DOHH2 (cell line): ENCODE measurements around the gene SMAD3.

Experiments used
- EZH2phosphoT487 ChIP-seq: fragments of 200-600 bp; sonication (generic); IDR thresholded peaks from 2 replicates; pipeline ENCODE4 v1.6.1; 2017; ENCODE audit warnings: borderline replicate concordance, mild to moderate bottlenecking, antibody characterized with exemption, low read length, moderate library complexity, mixed read lengths
- TF ChIP-seq, protein P1 (sequence below): fragments of 200-600 bp; sonication (generic); IDR thresholded peaks from one replicate; pipeline ENCODE4 v1.5.1; 2014; ENCODE audit warnings: antibody characterized with exemption, mild to moderate bottlenecking, low read depth, low read length; ENCODE audit not compliant: poor library complexity, severe bottlenecking

DNA sequence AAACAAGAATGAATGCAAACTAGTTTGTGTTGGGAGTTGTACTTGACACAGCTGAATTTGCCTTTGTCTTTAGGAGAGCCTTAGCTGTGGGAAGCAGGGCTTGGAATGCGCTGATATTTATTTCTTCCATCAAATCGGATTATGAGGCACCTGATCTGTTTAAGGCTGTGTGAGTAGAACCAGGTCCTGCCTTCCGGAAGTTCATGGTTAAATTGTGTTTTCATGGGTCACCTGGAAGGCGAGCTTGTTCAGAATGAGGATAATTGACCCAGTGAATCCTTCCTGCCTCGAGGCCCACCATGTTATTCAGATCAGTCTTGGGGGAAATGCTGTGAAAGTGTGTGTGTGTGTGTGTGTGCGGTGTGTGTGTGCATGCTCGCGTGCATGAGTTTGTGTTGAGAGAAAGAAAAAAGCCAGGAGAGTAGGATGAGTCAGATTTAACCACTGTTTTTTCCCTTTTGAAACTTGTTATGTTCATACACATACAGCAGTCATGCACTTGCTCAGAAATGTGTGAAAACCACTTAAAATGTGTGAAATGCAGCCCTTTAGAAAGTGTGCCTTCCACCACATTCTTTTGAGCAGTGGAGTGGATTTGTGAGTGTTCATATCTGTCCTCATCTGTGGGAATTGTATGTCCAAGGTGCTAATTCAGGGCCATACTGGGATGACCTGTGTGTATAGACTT is 36.7 kb downstream of the SMAD3 start:
- TF ChIP-seq, protein P1, sequence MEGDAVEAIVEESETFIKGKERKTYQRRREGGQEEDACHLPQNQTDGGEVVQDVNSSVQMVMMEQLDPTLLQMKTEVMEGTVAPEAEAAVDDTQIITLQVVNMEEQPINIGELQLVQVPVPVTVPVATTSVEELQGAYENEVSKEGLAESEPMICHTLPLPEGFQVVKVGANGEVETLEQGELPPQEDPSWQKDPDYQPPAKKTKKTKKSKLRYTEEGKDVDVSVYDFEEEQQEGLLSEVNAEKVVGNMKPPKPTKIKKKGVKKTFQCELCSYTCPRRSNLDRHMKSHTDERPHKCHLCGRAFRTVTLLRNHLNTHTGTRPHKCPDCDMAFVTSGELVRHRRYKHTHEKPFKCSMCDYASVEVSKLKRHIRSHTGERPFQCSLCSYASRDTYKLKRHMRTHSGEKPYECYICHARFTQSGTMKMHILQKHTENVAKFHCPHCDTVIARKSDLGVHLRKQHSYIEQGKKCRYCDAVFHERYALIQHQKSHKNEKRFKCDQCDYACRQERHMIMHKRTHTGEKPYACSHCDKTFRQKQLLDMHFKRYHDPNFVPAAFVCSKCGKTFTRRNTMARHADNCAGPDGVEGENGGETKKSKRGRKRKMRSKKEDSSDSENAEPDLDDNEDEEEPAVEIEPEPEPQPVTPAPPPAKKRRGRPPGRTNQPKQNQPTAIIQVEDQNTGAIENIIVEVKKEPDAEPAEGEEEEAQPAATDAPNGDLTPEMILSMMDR = no peak
- no peak for TF ChIP-seq EZH2phosphoT487
